HG03175 (cell line): ENCODE results near the gene LYZ.
"Not testable (repeated sequence)": the region's sequence is repeated elsewhere in the genome, so short reads cannot be mapped to it uniquely, and the experiment has no call there.

Experiments used
- ATAC-seq: cut with Tn5 transposase; IDR thresholded peaks from one replicate; pipeline ENCODE4 v1.9.1; 2021; ENCODE audit warnings: mild to moderate bottlenecking, moderate library complexity; ENCODE audit not compliant: unreplicated experiment

Gene LYZ

GRCh38 chr12:69348162-69348938, at the start of gene LYZ:
LYZ (plus strand) TSS chr12:69348381; CDS start chr12:69348409, 28 bp downstream.
- no peak for ATAC-seq

- no peak for ATAC-seq
Measured at GRCh38 chr12:69298947-69299346, 49.2 kb upstream of the LYZ start.

GRCh38 chr12:69304284-69304683, 43.9 kb upstream of the LYZ start:
- no peak for ATAC-seq

- ATAC-seq: no peak
Measured at GRCh38 chr12:69309461-69309860, 38.7 kb upstream of the LYZ start.

- ATAC-seq: no peak
Measured at GRCh38 chr12:69313209-69313608, 35.0 kb upstream of the LYZ start.

GRCh38 chr12:69316784-69317183, 31.4 kb upstream of the LYZ start:
- ATAC-seq: not testable (repeated sequence)

- not testable (repeated sequence) for ATAC-seq
Measured at GRCh38 chr12:69317233-69317632, 30.9 kb upstream of the LYZ start.

GRCh38 chr12:69318225-69318624, 30.0 kb upstream of the LYZ start:
- ATAC-seq: no peak

GRCh38 chr12:69321351-69321750, 26.8 kb upstream of the LYZ start:
- ATAC-seq: no peak

GRCh38 chr12:69324797-69325466, 23.2 kb upstream of the LYZ start:
- ATAC-seq: peak; percentile 76

GRCh38 chr12:69328426-69328825, 19.8 kb upstream of the LYZ start:
- no peak for ATAC-seq

GRCh38 chr12:69329669-69330428, 18.3 kb upstream of the LYZ start:
- ATAC-seq: no peak

- peak; percentile 58 for ATAC-seq
Measured at GRCh38 chr12:69330475-69331473, 17.4 kb upstream of the LYZ start.

GRCh38 chr12:69331519-69331908, 16.7 kb upstream of the LYZ start:
- ATAC-seq: no peak

- ATAC-seq: no peak
Measured at GRCh38 chr12:69331909-69332684, 16.1 kb upstream of the LYZ start.

- ATAC-seq: no peak
Measured at GRCh38 chr12:69332815-69333358, 15.3 kb upstream of the LYZ start.

- ATAC-seq: no peak
Measured at GRCh38 chr12:69334158-69334557, 14.0 kb upstream of the LYZ start.

- ATAC-seq: no peak
Measured at GRCh38 chr12:69337311-69338090, 10.7 kb upstream of the LYZ start.
